Activated CD8-positive, alpha-beta memory T cell treated with anti-CD3 and anti-CD28 coated beads, Interleukin-2, amount 50 U/mL, for 48 hours (primary cell): Measurements from ENCODE around the gene LZTR1.
"Not testable (repeated sequence)": the region's sequence is repeated elsewhere in the genome, so short reads cannot be mapped to it uniquely, and the experiment has no call there.

Experiments used
- DNase-seq: peaks from one replicate; pipeline ENCODE4 v3.0.0-alpha.2; 2020

LZTR1 gene

DNA sequence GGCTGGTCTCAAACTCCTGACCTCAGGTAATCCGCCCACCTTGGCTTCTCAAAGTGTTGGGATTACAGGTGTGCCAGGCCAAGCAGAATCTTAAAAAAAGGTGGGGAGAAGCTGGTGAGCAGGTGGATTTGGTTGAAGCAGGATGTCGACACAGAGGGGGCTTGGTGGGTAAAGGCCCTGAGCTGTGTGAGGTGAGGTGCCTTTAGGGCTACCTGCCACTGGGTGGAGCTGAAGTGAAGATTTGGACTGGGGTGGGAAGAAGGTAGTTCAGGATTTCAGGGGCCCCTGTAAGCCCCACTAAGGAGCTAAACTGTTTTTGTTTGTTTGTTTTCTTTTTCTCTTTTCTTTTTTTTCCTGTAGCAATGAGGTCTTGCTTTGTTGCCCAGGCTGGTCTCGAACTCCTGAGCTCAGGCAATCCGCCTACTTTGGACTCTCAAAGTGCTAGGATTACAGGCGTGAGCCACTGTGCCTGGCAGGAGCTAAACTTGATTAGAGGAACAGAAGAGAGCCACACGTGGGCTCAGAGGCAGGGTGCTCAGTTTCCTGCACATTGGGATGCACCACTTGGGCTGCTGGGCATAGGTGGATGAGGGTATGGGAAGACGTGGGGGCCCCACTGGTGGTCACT is 38.8 kb downstream of the LZTR1 start:
- DNase-seq: no peak

DNA sequence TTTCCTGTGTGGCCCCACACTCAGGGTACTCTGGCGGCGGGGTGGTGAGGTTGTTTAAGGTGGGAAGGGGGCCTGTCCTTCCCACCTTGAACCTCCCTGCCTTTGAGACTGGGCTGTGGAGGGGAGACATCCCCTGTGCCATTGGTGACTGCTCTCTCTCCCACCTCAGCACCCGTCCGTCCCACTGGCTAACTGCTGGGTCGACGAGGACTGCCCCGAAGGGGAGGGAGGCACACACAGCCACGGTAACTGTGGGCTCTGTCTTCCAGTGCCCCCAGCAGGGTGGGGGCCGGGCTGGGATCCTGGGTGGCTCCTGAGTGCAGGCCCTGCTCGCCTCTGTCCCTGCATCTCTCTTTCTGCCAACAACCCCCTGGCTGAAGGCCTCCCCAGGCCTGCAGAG is 40.4 kb downstream of the LZTR1 start:
- DNase-seq: no peak

DNA sequence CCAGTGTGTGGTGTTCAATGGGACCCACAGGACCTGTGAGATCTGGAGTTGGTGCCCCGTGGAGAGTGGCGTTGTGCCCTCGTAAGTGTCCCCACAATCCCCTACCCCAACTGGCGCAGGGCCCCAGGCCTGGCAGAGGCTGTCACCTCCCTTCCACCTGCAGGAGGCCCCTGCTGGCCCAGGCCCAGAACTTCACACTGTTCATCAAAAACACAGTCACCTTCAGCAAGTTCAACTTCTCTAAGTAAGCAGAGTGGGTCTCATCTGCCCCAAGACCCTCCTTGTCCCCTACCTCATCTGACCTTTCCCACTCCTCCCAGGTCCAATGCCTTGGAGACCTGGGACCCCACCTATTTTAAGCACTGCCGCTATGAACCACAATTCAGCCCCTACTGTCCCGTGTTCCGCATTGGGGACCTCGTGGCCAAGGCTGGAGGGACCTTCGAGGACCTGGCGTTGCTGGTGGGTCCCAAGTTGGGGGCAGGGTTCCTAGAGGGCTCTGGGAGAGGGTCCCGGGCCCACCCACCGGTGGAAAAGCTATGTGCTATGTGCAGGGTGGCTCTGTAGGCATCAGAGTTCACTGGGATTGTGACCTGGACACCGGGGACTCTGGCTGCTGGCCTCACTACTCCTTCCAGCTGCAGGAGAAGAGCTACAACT is 41.0 kb downstream of the LZTR1 start:
- DNase-seq: no peak

DNA sequence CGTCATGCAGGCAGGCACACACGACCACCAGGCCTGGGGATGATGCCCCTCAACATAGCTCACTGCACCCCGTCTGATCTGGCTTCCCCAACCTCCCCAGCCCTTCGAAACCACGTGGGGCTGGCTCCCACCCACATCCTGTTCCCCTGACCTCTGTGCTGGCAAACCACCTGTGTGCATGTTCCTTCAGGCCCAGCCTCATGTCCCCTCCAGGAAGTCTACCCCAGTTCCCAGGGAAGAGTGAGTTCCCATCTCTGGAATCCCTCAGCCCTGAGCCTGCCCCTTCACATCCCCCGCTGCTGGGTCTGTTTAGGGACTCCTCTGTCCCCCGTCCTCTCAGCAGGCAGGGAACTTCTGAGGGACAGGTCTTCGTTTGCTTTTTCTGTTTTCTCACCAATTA is 43.2 kb downstream of the LZTR1 start:
- no peak for DNase-seq

DNA sequence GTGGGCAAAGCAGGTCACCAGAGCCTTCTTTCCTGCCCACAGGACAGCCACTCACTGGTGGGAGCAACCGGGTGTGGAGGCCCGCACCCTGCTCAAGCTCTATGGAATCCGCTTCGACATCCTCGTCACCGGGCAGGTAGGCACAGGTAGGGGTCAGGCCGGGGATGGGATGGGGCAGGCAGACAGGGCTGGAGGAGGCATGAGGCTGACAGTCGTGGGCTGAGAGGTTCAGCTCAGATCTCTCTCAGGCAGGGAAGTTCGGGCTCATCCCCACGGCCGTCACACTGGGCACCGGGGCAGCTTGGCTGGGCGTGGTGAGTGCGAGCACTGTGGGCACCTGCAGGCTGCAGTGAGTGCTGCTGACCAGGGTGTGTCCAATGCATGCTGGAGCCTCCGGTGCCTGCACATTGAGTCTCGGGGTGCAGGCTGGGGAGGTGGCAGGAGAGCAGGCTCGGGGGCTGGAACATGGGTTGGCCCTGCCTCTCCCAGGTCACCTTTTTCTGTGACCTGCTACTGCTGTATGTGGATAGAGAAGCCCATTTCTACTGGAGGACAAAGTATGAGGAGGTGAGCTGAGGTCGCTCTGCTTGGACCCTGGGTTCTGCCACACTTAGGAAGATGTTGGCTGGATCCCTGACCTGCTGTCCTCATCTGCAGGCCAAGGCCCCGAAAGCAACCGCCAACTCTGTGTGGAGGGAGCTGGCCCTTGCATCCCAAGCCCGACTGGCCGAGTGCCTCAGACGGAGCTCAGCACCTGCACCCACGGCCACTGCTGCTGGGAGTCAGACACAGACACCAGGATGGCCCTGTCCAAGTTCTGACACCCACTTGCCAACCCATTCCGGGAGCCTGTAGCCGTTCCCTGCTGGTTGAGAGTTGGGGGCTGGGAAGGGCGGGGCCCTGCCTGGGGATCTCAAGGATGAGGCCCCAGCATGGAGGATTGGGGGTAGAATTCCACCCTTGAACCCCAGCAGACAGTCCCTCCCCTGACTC is 44.0 kb downstream of the LZTR1 start:
- no peak for DNase-seq

DNA sequence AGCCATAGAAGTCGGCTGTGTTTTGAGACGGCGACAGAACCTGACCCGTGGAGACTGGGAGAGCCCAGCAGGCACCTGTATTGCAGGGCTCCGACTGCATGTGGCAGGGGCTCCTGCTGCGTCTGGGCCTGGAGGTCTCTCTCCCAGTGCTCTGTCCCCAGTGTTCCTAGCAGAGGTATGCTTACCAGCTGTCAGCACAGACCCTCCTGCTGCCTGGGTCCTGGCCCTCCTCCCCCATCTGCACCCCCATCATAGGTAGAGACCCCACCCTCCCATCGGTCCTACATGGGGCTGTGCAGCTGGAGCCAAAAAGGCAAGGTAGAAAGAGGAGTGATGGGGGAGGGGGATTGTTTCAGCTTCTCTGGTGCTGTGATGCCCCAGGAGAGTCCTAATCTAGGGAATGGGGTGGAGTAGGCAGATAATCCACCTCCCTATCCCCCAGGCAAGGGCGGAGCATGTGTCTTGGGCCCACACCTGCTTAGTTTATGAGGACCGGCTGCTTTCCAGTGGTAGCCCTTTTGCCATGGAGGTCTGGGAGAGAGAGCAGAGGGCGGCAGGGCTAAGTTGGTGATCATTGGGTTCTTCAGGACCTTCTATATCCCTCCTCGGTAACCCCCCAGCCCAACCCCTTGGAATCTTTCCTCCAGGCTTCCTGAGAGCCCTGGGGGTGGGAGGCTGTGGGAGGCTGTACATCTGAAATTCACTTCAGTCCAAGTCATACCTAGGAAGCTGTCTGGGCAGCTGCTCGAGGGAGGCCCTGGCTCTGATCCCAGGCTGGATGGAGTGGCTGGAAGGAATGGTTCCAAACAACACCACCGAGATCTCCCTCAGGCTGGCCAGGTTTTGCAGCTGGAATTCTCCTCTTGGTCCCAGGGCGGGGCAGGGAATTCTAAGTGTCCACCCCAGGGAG is 44.9 kb downstream of the LZTR1 start:
- DNase-seq: no peak

DNA sequence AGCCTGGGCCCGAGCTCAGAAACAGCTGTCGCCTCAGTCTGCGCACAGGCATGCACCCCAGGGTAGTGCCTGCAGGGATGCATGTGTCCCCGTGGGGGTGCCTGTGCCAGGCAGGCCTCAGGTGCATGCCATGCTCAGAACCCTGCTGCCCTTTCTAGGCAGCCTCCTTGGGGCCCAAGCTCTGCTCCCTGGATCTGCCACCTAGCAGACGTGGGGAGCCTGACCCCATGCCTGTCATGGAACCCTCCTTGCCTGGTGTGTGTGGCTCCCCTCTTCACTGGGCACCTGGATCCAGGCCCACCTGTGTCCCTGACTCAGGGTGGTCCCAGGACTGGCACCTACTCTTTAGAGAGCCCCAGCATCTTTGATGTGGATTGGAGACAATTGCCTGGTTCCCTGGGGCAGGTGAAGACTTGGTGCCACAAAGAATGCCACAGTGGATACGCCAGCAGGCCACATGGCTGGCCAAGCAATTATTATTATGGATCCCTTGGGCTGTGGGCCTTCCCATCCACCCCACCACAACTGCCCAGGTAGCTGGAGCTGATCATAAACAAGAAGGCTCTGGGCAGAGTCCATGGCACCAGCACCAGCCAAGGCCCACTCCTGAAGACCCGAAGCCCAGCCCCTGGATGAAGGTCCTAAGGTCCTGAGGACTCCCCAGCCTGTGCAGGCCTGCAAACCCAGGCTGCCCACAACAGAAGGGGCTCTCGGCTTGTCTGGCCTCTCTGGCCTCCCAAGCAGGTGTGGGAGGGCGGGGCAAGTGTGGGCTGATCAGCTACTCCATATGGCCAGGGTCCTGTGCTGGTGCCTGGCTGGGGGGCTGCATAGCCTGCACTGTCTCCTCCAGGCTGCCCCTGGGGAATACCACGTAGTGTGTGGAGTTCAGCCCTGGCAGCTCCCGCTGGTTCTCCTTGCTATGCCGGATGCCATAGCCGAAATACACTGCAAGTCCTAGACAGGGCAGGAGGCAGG is 46.5 kb downstream of the LZTR1 start:
- DNase-seq: no peak

DNA sequence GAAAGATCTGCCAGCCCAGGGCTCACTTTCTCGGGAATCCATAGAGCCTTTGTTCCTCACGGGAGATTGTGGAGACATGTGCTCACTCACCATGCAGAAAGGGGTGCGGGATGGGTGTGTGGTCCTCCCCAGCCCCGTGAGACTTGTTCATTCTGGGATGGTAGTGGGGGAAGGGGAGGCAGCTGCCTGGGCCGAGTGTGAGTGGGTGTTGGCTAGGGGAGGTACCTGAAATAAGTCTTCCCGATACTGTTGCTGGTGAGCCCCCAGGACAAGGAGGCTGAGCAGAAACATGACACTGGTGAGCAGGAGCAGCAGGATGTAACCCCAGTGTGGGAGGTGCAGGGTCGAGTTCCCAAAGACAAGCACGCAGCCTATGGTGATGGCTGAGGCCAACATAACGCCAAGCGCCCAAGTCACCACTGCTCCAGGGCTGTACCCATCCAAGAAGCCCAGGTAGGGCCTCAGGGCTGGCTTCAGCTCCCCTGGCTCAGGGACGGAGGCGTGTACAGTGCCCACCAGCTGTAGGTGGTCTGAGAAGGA is 47.5 kb downstream of the LZTR1 start:
- DNase-seq: no peak

DNA sequence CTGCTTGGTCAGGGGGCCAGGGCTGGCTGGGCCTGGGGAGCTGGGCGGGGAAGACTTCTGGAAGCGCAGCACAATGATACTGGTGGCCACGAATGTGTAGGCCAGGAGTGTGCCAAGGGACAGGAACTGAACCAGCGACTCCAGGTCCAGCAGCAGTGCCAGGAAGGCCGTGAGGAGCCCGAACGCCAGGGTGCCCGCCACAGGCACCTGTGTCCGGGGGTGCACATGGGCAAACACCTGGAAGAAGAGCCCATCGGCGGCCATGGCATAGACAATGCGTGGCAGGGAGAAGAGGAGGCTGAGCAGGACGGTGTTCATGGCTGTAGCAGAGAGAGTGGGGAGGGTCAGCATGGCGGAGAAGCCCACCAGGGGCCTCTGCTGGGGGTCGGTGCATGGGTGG is 47.9 kb downstream of the LZTR1 start:
- no peak for DNase-seq

DNA sequence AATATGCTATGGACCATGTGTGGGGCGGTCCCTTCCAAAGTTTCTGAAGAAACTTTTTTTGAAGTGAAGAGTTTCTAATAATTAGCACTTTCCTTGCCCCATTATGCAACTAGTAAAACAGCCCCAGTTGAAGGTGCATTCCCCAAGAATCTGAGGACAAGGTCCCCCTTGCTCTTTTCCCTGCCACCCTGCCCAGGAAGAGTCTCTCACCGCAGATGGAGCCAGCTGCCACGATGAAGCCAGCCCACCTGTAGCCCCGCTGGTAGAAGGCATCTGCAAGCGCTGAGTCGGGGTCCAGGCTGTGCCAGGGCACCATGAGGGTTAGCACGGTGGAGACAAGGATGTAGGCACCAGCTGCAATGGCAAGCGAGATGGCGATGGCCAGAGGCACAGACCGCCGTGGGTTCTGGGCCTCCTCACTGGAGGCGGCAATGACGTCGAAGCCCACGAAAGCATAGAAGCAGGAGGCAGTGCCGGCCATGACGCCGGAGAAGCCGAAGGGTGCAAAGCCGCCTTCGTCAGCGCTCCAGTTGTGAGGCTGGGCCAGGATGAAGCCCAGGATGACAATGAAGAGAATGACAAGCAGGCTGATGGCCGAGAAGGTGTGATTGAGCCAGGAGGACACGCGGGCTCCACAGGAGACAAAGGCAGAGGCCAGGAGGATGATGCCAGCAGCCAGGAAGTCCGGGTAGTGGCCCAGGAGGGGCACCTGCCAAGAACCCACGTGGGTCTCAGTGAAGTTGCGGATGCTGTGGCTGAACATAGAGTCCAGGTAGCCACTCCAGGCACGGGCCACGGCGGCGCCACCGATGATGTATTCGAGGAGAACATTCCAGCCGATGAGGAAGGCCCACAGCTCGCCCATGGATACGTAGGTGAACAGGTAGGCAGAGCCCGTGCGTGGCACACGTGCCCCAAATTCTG is 48.8 kb downstream of the LZTR1 start:
- no peak for DNase-seq

DNA sequence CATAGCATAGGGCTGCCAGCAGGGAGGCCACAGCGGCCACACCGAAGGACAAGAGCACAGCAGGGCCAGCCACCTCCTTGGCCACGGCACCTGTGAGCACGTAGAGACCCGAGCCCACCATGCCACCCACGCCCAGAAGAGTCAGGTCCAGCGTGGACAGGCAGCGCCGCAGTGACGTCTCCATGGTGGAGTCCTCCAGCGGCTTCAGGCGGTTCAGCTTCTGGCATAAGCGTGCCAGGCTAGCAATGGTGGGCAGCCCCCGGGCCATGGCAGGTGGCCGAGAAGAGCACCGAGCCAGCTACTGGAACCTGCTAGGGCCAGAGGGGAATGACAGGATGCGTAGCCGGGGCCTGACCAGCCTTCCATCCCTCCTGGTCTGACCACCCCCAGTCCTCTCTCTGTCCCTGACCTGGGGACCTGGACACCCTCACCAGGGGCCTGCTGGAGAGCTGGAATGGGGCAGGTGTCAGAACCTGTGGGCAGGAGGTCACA is 49.5 kb downstream of the LZTR1 start:
- no peak for DNase-seq

DNA sequence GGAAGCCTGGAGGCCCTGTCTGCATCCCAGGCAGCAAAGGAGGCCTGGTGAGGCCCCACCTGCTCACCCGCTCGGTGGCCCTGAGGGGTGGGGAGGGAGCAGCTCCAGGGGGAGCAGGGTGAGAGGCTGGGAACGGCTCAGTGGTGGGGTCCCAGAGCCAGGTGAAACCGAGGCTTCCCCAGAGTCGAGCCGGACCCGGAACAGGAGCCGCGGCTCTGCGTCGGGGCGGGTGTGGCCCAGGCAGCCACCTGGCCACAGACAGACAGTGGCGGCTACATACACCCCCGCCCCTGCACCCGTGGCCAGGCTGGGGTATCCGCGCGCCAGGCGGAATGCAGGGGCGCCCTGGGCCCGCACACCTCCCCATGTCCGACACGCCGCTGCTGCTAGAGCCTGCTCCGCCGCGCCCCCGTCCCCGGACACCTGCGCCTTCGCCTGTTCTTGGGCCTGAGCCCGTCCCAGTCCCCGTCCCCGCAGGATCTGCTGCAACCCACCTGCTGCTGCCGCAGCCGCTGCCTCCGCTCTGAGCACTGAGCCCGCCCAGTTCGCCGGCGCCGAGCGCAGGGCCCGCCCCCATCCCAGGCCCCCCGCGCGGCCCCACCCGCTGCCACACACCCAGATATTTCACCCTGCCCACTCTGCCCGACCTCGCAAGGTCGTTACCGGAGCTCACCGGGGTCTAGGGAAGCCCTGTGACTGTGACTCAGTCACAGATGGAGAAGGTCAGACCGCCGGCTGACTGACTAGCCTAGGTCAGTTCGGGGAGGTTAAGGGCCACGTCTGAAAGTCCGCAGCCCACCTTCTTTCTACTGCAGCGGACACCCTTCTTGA is 50.2 kb downstream of the LZTR1 start, which contains the start of gene SLC7A4:
TSS of gene SLC7A4 (minus strand) at position 525 of the 831 bp plus-strand sequence. CDS start 749 bp downstream, outside the sequence.
- no peak for DNase-seq

DNA sequence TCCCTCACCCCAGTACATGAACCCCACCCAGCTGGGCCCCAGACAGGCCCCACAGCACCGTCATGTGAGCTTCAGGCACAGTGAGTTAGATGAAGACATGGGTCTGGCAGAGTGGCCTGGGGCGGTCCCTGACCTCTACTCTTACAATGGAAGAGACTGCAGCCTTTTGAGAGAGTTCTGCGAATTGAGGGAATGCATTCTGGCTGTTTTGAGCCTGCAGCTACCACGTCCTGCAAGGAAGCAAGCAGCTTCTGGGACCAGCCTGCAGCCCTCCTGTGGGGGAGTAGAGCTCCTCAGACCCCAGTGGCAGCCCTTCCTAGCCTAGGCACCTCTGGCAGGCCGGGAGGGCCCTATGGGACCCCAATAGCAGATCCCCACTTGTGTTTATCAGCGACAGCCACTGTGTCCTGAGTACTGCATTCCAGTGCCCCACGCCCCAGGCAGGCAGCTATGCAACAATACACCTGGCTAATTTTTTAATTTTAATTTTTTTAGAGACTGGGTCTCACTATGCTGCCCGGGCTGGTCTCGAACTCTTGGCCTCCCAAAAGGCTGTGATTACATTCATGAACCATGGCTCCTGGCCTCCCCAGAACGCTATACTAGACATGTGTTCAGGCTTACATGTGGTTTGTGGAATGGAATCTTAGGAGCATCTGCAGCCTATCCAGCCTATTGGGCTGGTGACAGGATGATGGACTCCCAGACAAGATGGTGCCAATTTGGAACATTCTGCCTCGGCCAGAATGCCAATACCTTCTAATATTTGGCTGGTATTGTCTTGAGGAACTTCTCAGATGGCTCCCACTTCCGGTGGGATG is 51.0 kb downstream of the LZTR1 start:
- no peak for DNase-seq

DNA sequence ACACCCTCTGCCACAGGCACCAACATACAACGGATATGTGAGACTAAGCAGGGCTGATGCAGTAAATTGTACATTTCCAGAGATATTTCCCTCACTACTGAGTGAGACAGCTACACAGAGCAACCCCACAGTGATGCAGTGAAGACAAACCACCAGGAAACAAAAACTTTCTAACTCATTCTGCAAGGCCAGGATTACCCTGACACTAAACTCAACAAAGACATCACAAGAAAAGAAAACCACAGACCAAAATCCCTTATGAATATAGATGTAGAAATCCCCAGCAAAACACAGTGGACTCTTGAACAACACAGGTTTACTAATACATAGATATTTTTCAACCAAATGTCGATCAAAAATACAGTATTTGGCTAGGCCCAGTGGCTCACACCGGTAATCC is 51.8 kb downstream of the LZTR1 start:
- DNase-seq: no peak

DNA sequence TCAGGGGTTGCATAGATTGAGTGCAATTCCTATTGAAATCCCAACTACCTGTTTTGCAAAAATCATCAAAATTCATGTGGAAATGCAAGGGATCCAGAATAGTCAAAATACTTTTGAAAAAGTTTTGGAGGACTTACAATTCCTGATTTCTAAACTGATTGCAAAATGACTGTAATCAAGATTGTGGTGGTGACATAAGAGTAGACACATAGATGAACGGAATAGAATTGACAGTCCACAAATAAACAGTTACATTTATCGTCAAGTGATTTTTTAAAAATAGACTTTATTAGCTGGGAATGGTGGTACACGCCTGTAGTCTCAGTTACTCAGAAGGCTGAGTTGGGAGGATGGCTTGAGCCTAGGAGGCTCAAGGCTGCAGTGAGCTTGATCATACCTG is 52.9 kb downstream of the LZTR1 start:
- DNase-seq: no peak

DNA sequence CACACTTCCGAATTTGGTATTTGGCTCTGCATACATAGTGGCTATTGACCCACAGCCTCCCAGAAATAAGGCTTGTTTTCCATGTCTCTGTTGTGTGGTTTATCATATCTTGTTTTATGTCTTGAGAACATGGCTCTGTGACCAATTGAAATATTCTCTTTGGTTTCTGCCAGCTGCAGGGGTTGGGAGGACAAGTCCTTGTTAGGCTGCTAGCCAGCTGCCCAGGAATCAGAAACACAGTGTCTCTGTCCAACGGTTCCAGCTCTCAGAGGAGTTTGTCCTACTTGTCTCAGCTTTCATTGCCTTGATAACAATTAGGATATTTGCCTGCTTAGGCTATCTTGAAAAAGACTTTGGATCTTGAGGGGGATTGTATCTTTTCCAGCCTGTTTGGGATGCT is 56.3 kb downstream of the LZTR1 start:
- DNase-seq: no peak

DNA sequence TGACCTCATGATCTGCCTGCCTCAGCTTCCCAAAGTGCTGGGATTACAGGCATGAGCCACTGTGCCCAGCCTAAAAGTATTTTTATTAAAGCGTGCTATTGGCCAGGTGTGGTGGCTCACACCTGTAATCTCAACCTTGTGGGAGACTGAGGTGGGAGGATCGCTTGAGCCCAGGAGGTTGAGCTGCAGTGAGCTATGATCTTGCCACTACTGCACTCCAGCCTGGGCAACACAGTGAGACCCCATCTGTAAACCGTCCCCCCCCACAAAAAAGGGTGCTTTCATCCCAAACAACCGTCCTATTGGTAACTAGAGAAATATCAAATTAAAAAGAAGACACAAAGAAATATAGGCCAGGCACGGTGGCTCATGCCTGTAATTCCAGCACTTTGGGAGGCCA is 57.1 kb downstream of the LZTR1 start:
- not testable (repeated sequence) for DNase-seq

DNA sequence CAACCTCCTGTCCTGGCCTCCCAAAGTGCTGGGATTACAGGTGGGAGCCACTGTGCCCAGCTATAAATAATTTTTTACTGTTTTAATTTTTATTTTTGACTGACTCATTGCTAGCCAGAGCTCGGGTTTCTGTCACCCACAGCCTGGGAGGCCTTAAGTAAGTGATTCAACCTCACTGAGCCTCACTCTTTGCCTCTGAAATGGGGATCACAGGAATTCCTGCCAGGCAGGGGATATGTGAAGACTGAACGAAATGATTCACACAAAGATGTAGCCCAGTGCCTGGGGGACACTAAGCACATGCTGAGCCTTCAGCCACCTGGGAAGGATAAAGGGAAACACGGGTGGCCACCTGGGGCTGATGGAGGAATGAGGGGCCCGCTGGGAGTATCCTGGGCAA is 59.8 kb downstream of the LZTR1 start:
- DNase-seq: no peak
